IPS-18c (cell line): Measurements from ENCODE around the gene BRD3.

ENCODE experiments used
- H3K4me3 ChIP-seq: 2 replicates; pipeline ENCODE4 v1.7.0; 2013; ENCODE audit warnings: low read depth, mild to moderate bottlenecking, low read length, moderate library complexity; ENCODE audit not compliant: insufficient read depth
- H3K9me3 ChIP-seq: one replicate; pipeline ENCODE4 v1.6.1; 2013; ENCODE audit warnings: mild to moderate bottlenecking, low read length, moderate library complexity; ENCODE audit not compliant: control insufficient read depth, insufficient read depth

The BRD3 gene

GRCh38 chr9:134069480-134070399 lies 1.9 kb upstream of the BRD3 start:
- no peak overlapping the region for H3K4me3 ChIP-seq
- no peaks in the 10 kb centered on the region for H3K9me3 ChIP-seq

GRCh38 chr9:134068744-134069479 lies 1.1 kb upstream of the BRD3 start:
- Histone ChIP-seq H3K4me3 (peak overlapping the region; percentile 87), H3K9me3 (no peaks in the 10 kb centered on the region)

GRCh38 chr9:134066913-134067851 lies 644 bp downstream of the BRD3 start:
- H3K4me3 ChIP-seq: peak overlapping the region; percentile 80
- H3K9me3 ChIP-seq: no peaks in the 10 kb centered on the region

GRCh38 chr9:134066526-134066912 lies 1.3 kb downstream of the BRD3 start:
- H3K9me3 ChIP-seq: no peaks in the 10 kb centered on the region
- H3K4me3 ChIP-seq: peak overlapping the region; percentile 80

- Histone ChIP-seq H3K4me3 (peak overlapping the region; percentile 80), H3K9me3 (no peaks in the 10 kb centered on the region)
These were observed 2.0 kb downstream of the BRD3 start for GRCh38 chr9:134065612-134066419.

- Histone ChIP-seq H3K4me3 (no peak overlapping the region), H3K9me3 (no peaks in the 10 kb centered on the region)
These were observed 3.1 kb downstream of the BRD3 start for GRCh38 chr9:134064711-134065110.

GRCh38 chr9:134063571-134064450 lies 4.0 kb downstream of the BRD3 start:
- H3K4me3 ChIP-seq: no peak overlapping the region
- no peaks in the 10 kb centered on the region for H3K9me3 ChIP-seq

- Histone ChIP-seq H3K9me3 (no peaks in the 10 kb centered on the region), H3K4me3 (no peak overlapping the region)
These were observed 4.7 kb downstream of the BRD3 start for GRCh38 chr9:134063088-134063570.

- no peaks in the 10 kb centered on the region for H3K9me3 ChIP-seq
- no peak overlapping the region for H3K4me3 ChIP-seq
These were observed 5.3 kb downstream of the BRD3 start for GRCh38 chr9:134062461-134063087.

- Histone ChIP-seq H3K4me3 (no peak overlapping the region), H3K9me3 (no peaks in the 10 kb centered on the region)
These were observed 6.0 kb downstream of the BRD3 start for GRCh38 chr9:134061688-134062371.

- no peaks in the 10 kb centered on the region for H3K9me3 ChIP-seq
- H3K4me3 ChIP-seq: no peak overlapping the region
These were observed 6.7 kb downstream of the BRD3 start for GRCh38 chr9:134061019-134061687.

GRCh38 chr9:134060546-134060945 lies 7.3 kb downstream of the BRD3 start:
- H3K4me3 ChIP-seq: no peak overlapping the region

GRCh38 chr9:134059661-134060395 lies 8.0 kb downstream of the BRD3 start:
- Histone ChIP-seq H3K4me3 (no peak overlapping the region), H3K9me3 (no peaks in the 10 kb centered on the region)

More at GRCh38 chr9:134060546-134060945, 7.3 kb downstream of the BRD3 start:
- no peaks in the 10 kb centered on the region for H3K9me3 ChIP-seq
